H1 (cell line): ENCODE measurements around the gene NCAM1. TPM values are rescaled to one million over a fixed set of nuclear protein-coding genes. Genes with fewer than 3 reads are reported as not detected.

ENCODE experiments used
- CTCF ChIA-PET: fragments of 300-600 bp; sonication (Branson Sonifier 250); formaldehyde crosslinking; loops from one replicate; lab custom pipeline; 2021; ENCODE audit not compliant: partially characterized antibody; lab: Charles Lee
- POLR2A ChIA-PET: fragments of 300-600 bp; sonication (Branson Sonifier 250); formaldehyde crosslinking; loops from one replicate; lab custom pipeline; 2021; ENCODE audit warnings: inconsistent platforms; ENCODE audit not compliant: partially characterized antibody; lab: Charles Lee
- DNase-seq, 2 experiments: peaks; one replicate each; pipeline versions ENCODE4 v3.0.0 to v3.0.0-alpha.2; 2010 to 2022; ENCODE audit warnings: low spot score in 2 of 2, low read depth in 1 of 2, mixed read lengths in 1 of 2
- FAIRE-seq: peaks from 2 replicates; lab custom pipeline; 2011; peaks lifted over from hg19 to GRCh38; lab: Jason Lieb, UNC
- H2AFZ ChIP-seq: 2 replicates; pipeline ENCODE4 v1.8.1; 2012; ENCODE audit warnings: low read length, inconsistent platforms
- H2AK5ac ChIP-seq: 2 replicates; pipeline ENCODE4 v1.6.1; 2013; ENCODE audit warnings: low read depth, low read length
- H2BK120ac ChIP-seq: replicated peaks from 2 replicates; pipeline ENCODE3; 2013; ENCODE audit warnings: low read depth, low read length, inconsistent platforms
- H2BK12ac ChIP-seq: 2 replicates; pipeline ENCODE4 v1.6.1; 2013; ENCODE audit warnings: low read depth, low read length
- H2BK15ac ChIP-seq: 2 replicates; pipeline ENCODE4 v1.6.1; 2013; ENCODE audit warnings: low read length
- H2BK20ac ChIP-seq: 2 replicates; pipeline ENCODE4 v1.6.1; 2013; ENCODE audit warnings: low read length
- H2BK5ac ChIP-seq: 2 replicates; pipeline ENCODE4 v1.6.1; 2013; ENCODE audit warnings: low read depth, low read length
- H3K14ac ChIP-seq: 2 replicates; pipeline ENCODE4 v1.6.1; 2013; ENCODE audit warnings: inconsistent platforms; ENCODE audit not compliant: insufficient read length
- H3K18ac ChIP-seq: 2 replicates; pipeline ENCODE4 v1.6.1; 2013; ENCODE audit warnings: low read length; ENCODE audit errors: extremely low read depth
- H3K23ac ChIP-seq: 2 replicates; pipeline ENCODE4 v1.6.1; 2013; ENCODE audit warnings: inconsistent platforms; ENCODE audit not compliant: insufficient read length
- H3K23me2 ChIP-seq: 2 replicates; pipeline ENCODE4 v1.6.1; 2013; ENCODE audit warnings: low read depth, low read length
- H3K27ac ChIP-seq: 2 replicates; pipeline ENCODE4 v1.6.1; 2011; ENCODE audit warnings: low read depth, low read length, inconsistent platforms
- H3K27me3 ChIP-seq, 4 experiments: replicated peaks in 1 of 4; 1 replicate in 1 of 4; 2 replicates in 3 of 4; pipeline versions ENCODE4 v1.6.1 to v1.8.1; 2011 to 2013; ENCODE audit warnings: low read length in 3 of 4, mild to moderate bottlenecking in 3 of 4, inconsistent platforms in 2 of 4, mixed read lengths in 2 of 4, moderate library complexity in 1 of 4; ENCODE audit not compliant: control insufficient read depth in 3 of 4, insufficient read depth in 3 of 4; ENCODE audit errors: extremely low read depth in 1 of 4
- H3K36me3 ChIP-seq, 4 experiments: 2 replicates each; pipeline versions ENCODE4 v1.6.1 to v1.8.1; 2011 to 2013; ENCODE audit warnings: mild to moderate bottlenecking in 4 of 4, low read length in 3 of 4, moderate library complexity in 2 of 4, control low read depth in 1 of 4, inconsistent platforms in 1 of 4; ENCODE audit not compliant: insufficient read depth in 4 of 4, control insufficient read depth in 2 of 4
- H3K4ac ChIP-seq: replicated peaks from 2 replicates; pipeline ENCODE3; 2013; ENCODE audit warnings: low read length, low read depth, mixed read lengths, inconsistent platforms; ENCODE audit not compliant: insufficient read length
- H3K4me1 ChIP-seq, 4 experiments: replicated peaks in 1 of 4; 1 replicate in 1 of 4; 2 replicates in 3 of 4; pipeline versions ENCODE4 v1.6.1 to v1.8.1; 2011 to 2013; ENCODE audit warnings: low read length in 3 of 4, inconsistent platforms in 2 of 4, mixed read lengths in 1 of 4; ENCODE audit not compliant: insufficient read depth in 4 of 4, control insufficient read depth in 3 of 4
- H3K4me2 ChIP-seq, 2 experiments: 2 replicates each; pipeline versions ENCODE4 v1.6.1 to v1.8.1; 2011 to 2013; ENCODE audit warnings: low read depth in 2 of 2, low read length in 2 of 2, control low read depth in 1 of 2, inconsistent platforms in 1 of 2, mild to moderate bottlenecking in 1 of 2; ENCODE audit not compliant: insufficient read depth in 1 of 2
- H3K4me3 ChIP-seq, 4 experiments: fragments of 200-600, 300-600 bp in 1 of 4; sonication (generic), shearing (Covaris generic), sonication (Bioruptor Twin) in 1 of 4; 2 replicates each; pipeline versions ENCODE4 v1.5.1 to v1.8.1; 2011 to 2016; ENCODE audit warnings: low read length in 4 of 4, low read depth in 3 of 4, control low read depth in 2 of 4, inconsistent platforms in 2 of 4, mild to moderate bottlenecking in 2 of 4, mixed read lengths in 1 of 4, moderate library complexity in 1 of 4; ENCODE audit not compliant: insufficient read depth in 2 of 4; ENCODE audit errors: extremely low read depth in 1 of 4
- H3K56ac ChIP-seq: replicated peaks from 2 replicates; pipeline ENCODE3; 2013; ENCODE audit warnings: low read depth, mild to moderate bottlenecking, mixed read lengths, low read length, inconsistent platforms; ENCODE audit not compliant: insufficient read length
- H3K79me1 ChIP-seq: 2 replicates; pipeline ENCODE4 v1.6.1; 2013; ENCODE audit warnings: low read depth, low read length, control low read depth
- H3K79me2 ChIP-seq, 2 experiments: 2 replicates each; pipeline versions ENCODE4 v1.6.1 to v1.8.1; 2012 to 2013; ENCODE audit warnings: low read length in 2 of 2, mild to moderate bottlenecking in 2 of 2, inconsistent platforms in 1 of 2; ENCODE audit not compliant: insufficient read depth in 2 of 2, control insufficient read depth in 1 of 2
- H3K9ac ChIP-seq, 4 experiments: replicated peaks in 1 of 4; 1 replicate in 1 of 4; 2 replicates in 3 of 4; pipeline versions ENCODE4 v1.6.1 to v1.8.1; 2011 to 2013; ENCODE audit warnings: low read depth in 3 of 4, low read length in 3 of 4, control low read depth in 2 of 4, mild to moderate bottlenecking in 2 of 4, moderate library complexity in 2 of 4, inconsistent platforms in 1 of 4; ENCODE audit errors: extremely low read depth in 1 of 4
- H3K9me3 ChIP-seq, 2 experiments: 2 replicates each; pipeline versions ENCODE4 v1.6.1 to v1.8.1; 2012 to 2013; ENCODE audit warnings: mild to moderate bottlenecking in 2 of 2, moderate library complexity in 2 of 2, control low read depth in 1 of 2, inconsistent platforms in 1 of 2, low read depth in 1 of 2, low read length in 1 of 2, mixed read lengths in 1 of 2; ENCODE audit not compliant: insufficient read depth in 2 of 2
- H4K20me1 ChIP-seq, 2 experiments: replicated peaks in 1 of 2; 2 replicates each; pipeline versions ENCODE3 to v1.8.1; 2011 to 2013; ENCODE audit warnings: inconsistent platforms in 2 of 2, low read length in 2 of 2, mild to moderate bottlenecking in 1 of 2; ENCODE audit not compliant: insufficient read depth in 2 of 2, control insufficient read depth in 1 of 2
- H4K5ac ChIP-seq: 2 replicates; pipeline ENCODE4 v1.6.1; 2013; ENCODE audit warnings: low read length, low read depth, mixed read lengths, inconsistent platforms; ENCODE audit not compliant: insufficient read length
- H4K8ac ChIP-seq: 2 replicates; pipeline ENCODE4 v1.8.0; 2013; ENCODE audit warnings: mild to moderate bottlenecking, moderate library complexity, low read length, inconsistent platforms; ENCODE audit not compliant: insufficient read depth; ENCODE audit errors: extremely low read depth
- H4K91ac ChIP-seq: replicated peaks from 2 replicates; pipeline ENCODE3; 2013; ENCODE audit warnings: low read length, mixed read lengths, inconsistent platforms; ENCODE audit not compliant: insufficient read length
- RAD21 ChIP-seq, 2 experiments: IDR thresholded peaks in 1 of 2; conservative IDR thresholded peaks in 1 of 2; 2 replicates each; pipeline ENCODE4 v1.6.1; 2011; ENCODE audit warnings: low read depth in 2 of 2, low read length in 2 of 2, improper control_type of control experiment in 1 of 2, inconsistent platforms in 1 of 2, mild to moderate bottlenecking in 1 of 2, moderate library complexity in 1 of 2
- TAF1 ChIP-seq: IDR thresholded peaks from 2 replicates; pipeline ENCODE4 v1.6.1; 2011; ENCODE audit warnings: mild to moderate bottlenecking, low read depth, low read length
- WGBS, 2 experiments: shearing (Covaris generic) in 1 of 2; methylation state at CpG; one replicate each; pipeline versions ENCODE4 v1.1.6 to v1.1.7; 2013 to 2015; ENCODE audit warnings: low lambda C conversion rate in 2 of 2, mixed read lengths in 2 of 2, inconsistent platforms in 1 of 2, low coverage in 1 of 2, missing lambda C conversion rate in 1 of 2; ENCODE audit not compliant: insufficient replicate concordance in 2 of 2, insufficient coverage in 1 of 2, insufficient read length in 1 of 2; ENCODE audit errors: extremely low coverage in 1 of 2, missing lambda C conversion rate in 1 of 2; 5-methylcytosine and 5-hydroxymethylcytosine counted together
- polyA plus RNA-seq, 7 experiments: library from polyadenylated mRNA; depleted of rRNA in 3 of 7; stranded (reverse) in 5 of 7; unstranded in 2 of 7; fragments of >200 nt in 5 of 7; fragments of 200-250 nt in 2 of 7; gene quantifications; 1 replicate in 5 of 7; 2 replicates in 1 of 7; 4 replicates in 1 of 7; pipeline versions ENCODE4 v1.2.1 to v1.2.3, GENCODE V29; 2011 to 2013; ENCODE audit warnings: missing spikeins in 2 of 7, mixed read lengths in 2 of 7
- total RNA-seq: library from RNA; stranded (reverse); fragmentation: NEBNext Ultra II Directional; extraction: Animal tissue kit (Norgen Biotek cat#: 25700); gene quantifications from 2 replicates; pipeline ENCODE4 v1.2.1, GENCODE V29; 2021

NCAM1 gene
- total and polyA plus RNA-seq, 2 of the 8 experiments (the other 6 are each of a cell fraction or from before 2014, with no cell fraction given) = 3.1 to 4.3 TPM

DNA sequence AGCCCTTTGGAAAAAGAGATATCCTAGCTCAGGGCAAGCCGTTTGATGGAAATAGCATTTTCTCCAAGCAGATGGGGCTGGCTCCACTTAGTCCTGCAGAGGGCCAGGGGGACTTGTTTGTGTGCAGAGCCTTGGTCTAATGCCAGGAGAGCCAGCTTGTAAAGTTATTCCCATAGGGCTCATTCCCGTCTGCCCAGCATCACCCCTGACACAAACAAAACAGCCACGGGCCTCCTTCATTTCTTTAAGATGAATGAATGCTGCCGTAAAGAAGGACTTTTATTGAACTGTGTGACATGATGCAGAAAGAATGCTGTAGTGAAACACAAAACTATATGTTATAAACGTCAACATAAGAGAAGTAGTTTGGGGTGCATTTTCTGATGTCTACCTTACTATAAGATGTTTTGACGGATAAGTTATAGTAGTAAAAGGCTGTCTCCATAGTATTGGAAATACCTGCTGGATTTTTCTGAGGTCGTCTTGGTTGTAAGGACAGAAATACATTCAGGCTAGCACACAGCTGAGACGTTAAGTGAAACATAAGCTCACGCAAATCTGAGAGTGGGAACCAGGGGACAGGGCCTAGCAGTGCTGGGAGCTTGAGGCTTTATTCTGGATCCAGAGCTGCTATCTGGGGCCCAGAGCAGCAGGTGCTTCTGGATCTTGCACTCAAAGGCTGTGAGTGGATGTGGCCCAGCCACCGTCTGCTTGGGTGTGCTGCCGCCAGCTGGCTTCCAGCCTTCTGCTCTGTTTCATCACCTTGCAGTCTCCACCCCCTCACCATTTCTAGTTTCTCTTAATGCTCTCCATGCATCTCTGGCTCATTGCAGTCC, 53.3 kb downstream of the NCAM1 start:
- Histone ChIP-seq H2BK15ac (no peak overlapping the region), H3K23ac (no peak overlapping the region), H2BK5ac (no peak overlapping the region), H3K27me3 (no peaks in the 10 kb centered on the region), H3K9ac (no peak overlapping the region), H3K9me3 (no peaks in the 10 kb centered on the region), H3K4ac (no peak overlapping the region), H2BK12ac (no peak overlapping the region), H2BK20ac (no peak overlapping the region), H3K4me1 (0 out of 7 replicates have a peak, but pooled peaks cover 0 to 2% (median 0%) of the 10 kb centered on the region in 4 experiments), H4K20me1 (no peaks in the 10 kb centered on the region), H3K27ac (no peak overlapping the region), H3K4me2 (no peak overlapping the region), H3K56ac (no peak overlapping the region), H3K36me3 (no peaks in the 10 kb centered on the region), H2AK5ac (no peak overlapping the region), H3K79me2 (no peaks in the 10 kb centered on the region), H4K8ac (no peak overlapping the region), H3K14ac (no peak overlapping the region), H4K91ac (no peak overlapping the region), H3K23me2 (0 out of 2 replicates have a peak, but pooled peaks cover 1% of the 10 kb centered on the region), H3K79me1 (no peaks in the 10 kb centered on the region), H3K18ac (no peak overlapping the region), H4K5ac (no peak overlapping the region), H2AFZ (no peak overlapping the region), H2BK120ac (no peak overlapping the region), H3K4me3 (no peak overlapping the region)
- FAIRE-seq (no peak), DNase-seq (no peak)
- POLR2A ChIA-PET = no interaction called here
- CTCF ChIA-PET = interaction anchor here (0.7 to 1.3 kb wide), 5 partner anchors 11 to 146 kb away, joined by 3 to 5 read pairs (median 3); no protein-coding TSS in a partner anchor
- peak; percentile 15 to 36; a peak in 2 of 4 replicates for TF ChIP-seq RAD21 (IDR thresholded peaks at IDR 0.05 in 1 of 2, conservative IDR thresholded peaks at IDR 0.05 in 1 of 2; ENCODE audit: low read depth in 2 of 2, low read length in 2 of 2)
- TF ChIP-seq TAF1 = no peak
- 88% methylated on average over 11 of the region's 11 CpGs; no CpG with 5 or more reads in 1 of the 2 experiments for WGBS, 2 experiments
